ENCODE data around the gene RIMS4. TPM values are rescaled to one million over a fixed set of nuclear protein-coding genes. Genes with fewer than 3 reads are reported as not detected.

The RIMS4 gene
- total and polyA plus RNA-seq, 4 donors: not detected

GRCh38 chr20:44788706-44789456, 21.5 kb downstream of the RIMS4 start:
- no peak for TF ChIP-seq JUND (IDR thresholded peaks at IDR 0.05)
- no peak for TF ChIP-seq NR2F2 (IDR thresholded peaks at IDR 0.05)
- TF ChIP-seq MAX (IDR thresholded peaks at IDR 0.05): no peak
- TF ChIP-seq HNF4G (IDR thresholded peaks at IDR 0.05): no peak
- no peak for TF ChIP-seq RAD21 (IDR thresholded peaks at IDR 0.05)
- no peak for TF ChIP-seq YY1 (IDR thresholded peaks at IDR 0.05)
- no peak for TF ChIP-seq ZBTB33 (IDR thresholded peaks at IDR 0.05)
- H3K4me3 ChIP-seq (ENCODE audit: low read depth in 1 of 3, low read length in 3 of 3): no peak overlapping the region
- 80% methylated on average over 10 of the region's 10 CpGs for WGBS

GRCh38 chr20:44787299-44787698, 23.0 kb downstream of the RIMS4 start:
- DNase-seq (ENCODE audit: low spot score): no peak
- TF ChIP-seq FOXA2 (IDR thresholded peaks at IDR 0.05) (no peak), EGR1 (IDR thresholded peaks at IDR 0.05; ENCODE audit: low read depth in 2 of 2) (no peak), TAF1 (conservative IDR thresholded peaks at IDR 0.05) (no peak), HNF4G (IDR thresholded peaks at IDR 0.05) (no peak), ATF3 (IDR thresholded peaks at IDR 0.05) (no peak)
- Histone ChIP-seq H3K36me3 (ENCODE audit: control insufficient read depth in 4 of 4, insufficient read depth in 3 of 4, low read depth in 1 of 4, low read length in 3 of 4) (no peaks in the 10 kb centered on the region), H3K9me3 (ENCODE audit: control insufficient read depth in 4 of 4, low read length in 3 of 4) (no peaks in the 10 kb centered on the region), H3K9ac (ENCODE audit: low read depth in 1 of 2, low read length in 2 of 2) (no peak overlapping the region), H3K4me1 (ENCODE audit: control insufficient read depth in 4 of 4, insufficient read depth in 4 of 4, low read length in 3 of 4) (no peaks in the 10 kb centered on the region), H3K4me3 (ENCODE audit: low read depth in 1 of 3, low read length in 3 of 3) (no peak overlapping the region), H3K27me3 (ENCODE audit: control insufficient read depth in 4 of 4, insufficient read depth in 4 of 4, low read length in 3 of 4) (peaks cover 0 to 13% (median 2%) of the 10 kb centered on the region in 4 donors), H3K27ac (ENCODE audit: low read depth in 1 of 2, low read length in 2 of 2) (no peak overlapping the region)
- 70% methylated on average over 7 of the region's 7 CpGs for WGBS

More at GRCh38 chr20:44788706-44789456, 21.5 kb downstream of the RIMS4 start:
- peaks cover 0 to 13% (median 2%) of the 10 kb centered on the region in 4 donors for H3K27me3 ChIP-seq (ENCODE audit: control insufficient read depth in 4 of 4, insufficient read depth in 4 of 4, low read length in 3 of 4)
- no peak overlapping the region for H3K27ac ChIP-seq (ENCODE audit: low read depth in 1 of 2, low read length in 2 of 2)
- H3K9ac ChIP-seq (ENCODE audit: low read depth in 1 of 2, low read length in 2 of 2): no peak overlapping the region
- no peak for DNase-seq (ENCODE audit: low spot score)
- H3K4me1 ChIP-seq (ENCODE audit: control insufficient read depth in 4 of 4, insufficient read depth in 4 of 4, low read length in 3 of 4): no peaks in the 10 kb centered on the region
- no peaks in the 10 kb centered on the region for H3K9me3 ChIP-seq (ENCODE audit: control insufficient read depth in 4 of 4, low read length in 3 of 4)
- H3K36me3 ChIP-seq (ENCODE audit: control insufficient read depth in 4 of 4, insufficient read depth in 3 of 4, low read depth in 1 of 4, low read length in 3 of 4): no peaks in the 10 kb centered on the region

- TF ChIP-seq FOXA1 (IDR thresholded peaks at IDR 0.05) (no peak), NR2F2 (IDR thresholded peaks at IDR 0.05) (no peak), GABPA (IDR thresholded peaks at IDR 0.05 in 1 of 2, conservative IDR thresholded peaks at IDR 0.05 in 1 of 2) (no peak), RAD21 (IDR thresholded peaks at IDR 0.05) (no peak), JUND (IDR thresholded peaks at IDR 0.05) (no peak), EGR1 (IDR thresholded peaks at IDR 0.05; ENCODE audit: low read depth in 2 of 2) (no peak), HNF4A (conservative IDR thresholded peaks at IDR 0.05) (no peak), ATF3 (IDR thresholded peaks at IDR 0.05) (no peak), HNF4G (IDR thresholded peaks at IDR 0.05) (no peak), SP1 (IDR thresholded peaks at IDR 0.05) (no peak), FOXA2 (IDR thresholded peaks at IDR 0.05) (no peak), MAX (IDR thresholded peaks at IDR 0.05) (no peak), YY1 (IDR thresholded peaks at IDR 0.05) (no peak), TAF1 (conservative IDR thresholded peaks at IDR 0.05) (no peak), RXRA (IDR thresholded peaks at IDR 0.05) (no peak)
- no peak overlapping the region for H3K4me3 ChIP-seq (ENCODE audit: low read depth in 1 of 3, low read length in 3 of 3)
- no peaks in the 10 kb centered on the region for H3K4me1 ChIP-seq (ENCODE audit: control insufficient read depth in 4 of 4, insufficient read depth in 4 of 4, low read length in 3 of 4)
- H3K36me3 ChIP-seq (ENCODE audit: control insufficient read depth in 4 of 4, insufficient read depth in 3 of 4, low read depth in 1 of 4, low read length in 3 of 4): no peaks in the 10 kb centered on the region
- peaks cover 0 to 13% (median 2%) of the 10 kb centered on the region in 4 donors for H3K27me3 ChIP-seq (ENCODE audit: control insufficient read depth in 4 of 4, insufficient read depth in 4 of 4, low read length in 3 of 4)
- 35% methylated on average over 1 of the region's 1 CpG for WGBS
- no peaks in the 10 kb centered on the region for H3K9me3 ChIP-seq (ENCODE audit: control insufficient read depth in 4 of 4, low read length in 3 of 4)
- no peak overlapping the region for H3K9ac ChIP-seq (ENCODE audit: low read depth in 1 of 2, low read length in 2 of 2)
- H3K27ac ChIP-seq (ENCODE audit: low read depth in 1 of 2, low read length in 2 of 2): no peak overlapping the region
- DNase-seq (ENCODE audit: low spot score): no peak
Observed at GRCh38 chr20:44785768-44786167, 24.6 kb downstream of the RIMS4 start.

Measured in liver (tissue), 9 donors.